Lower lobe of right lung (tissue), 2 donors: ENCODE results near the gene PSMG2. TPM values are rescaled to one million over a fixed set of nuclear protein-coding genes. Genes with fewer than 3 reads are reported as not detected.

Source experiments
- ATAC-seq, 2 donors: fragments of 200-7000 bp; cut with Tn5 transposase; one replicate each; pipeline ENCODE4 v1.9.1; 2020 to 2022; ENCODE audit warnings: mild to moderate bottlenecking in 2 of 2, moderate library complexity in 2 of 2
- DNase-seq: peaks from one replicate; pipeline ENCODE4 v3.0.0-alpha.2; 2020
- H3K27ac ChIP-seq: fragments of 200-600 bp; one replicate; pipeline ENCODE4 v1.8.0; 2022
- H3K27me3 ChIP-seq: fragments of 200-600 bp; one replicate; pipeline ENCODE4 v1.8.0; 2022; ENCODE audit warnings: low read depth
- H3K36me3 ChIP-seq: fragments of 200-600 bp; one replicate; pipeline ENCODE4 v1.8.0; 2022; ENCODE audit warnings: mild to moderate bottlenecking
- H3K4me1 ChIP-seq: fragments of 200-600 bp; one replicate; pipeline ENCODE4 v1.8.0; 2022
- H3K4me3 ChIP-seq: fragments of 200-600 bp; one replicate; pipeline ENCODE4 v1.8.0; 2022; ENCODE audit warnings: mild to moderate bottlenecking
- H3K9me3 ChIP-seq: fragments of 200-600 bp; one replicate; pipeline ENCODE4 v1.8.0; 2022
- intact Hi-C: fragments of 100-400 bp; cut with DNase I; formaldehyde crosslinking; loops from one replicate; pipeline ENCODE4 v1.11.0; 2022
- total RNA-seq: library from RNA; stranded (reverse); fragmentation: NEBNext Ultra II Directional; extraction: Animal tissue kit (Norgen Biotek cat#: 25700); gene quantifications from one replicate; pipeline ENCODE4 v1.2.1, GENCODE V29; 2021
- TF ChIP-seq, protein P1 (sequence below): fragments of 200-600 bp; IDR thresholded peaks from one replicate; pipeline ENCODE4 v1.8.0; 2022; ENCODE audit warnings: antibody characterized with exemption, mild to moderate bottlenecking
- donor health status: DM: no; HTN: yes; CAD: no; lungs with severe emphysema.

The PSMG2 gene
- total RNA-seq, 1 donor from 2014 or later, result 75.0 TPM

DNA sequence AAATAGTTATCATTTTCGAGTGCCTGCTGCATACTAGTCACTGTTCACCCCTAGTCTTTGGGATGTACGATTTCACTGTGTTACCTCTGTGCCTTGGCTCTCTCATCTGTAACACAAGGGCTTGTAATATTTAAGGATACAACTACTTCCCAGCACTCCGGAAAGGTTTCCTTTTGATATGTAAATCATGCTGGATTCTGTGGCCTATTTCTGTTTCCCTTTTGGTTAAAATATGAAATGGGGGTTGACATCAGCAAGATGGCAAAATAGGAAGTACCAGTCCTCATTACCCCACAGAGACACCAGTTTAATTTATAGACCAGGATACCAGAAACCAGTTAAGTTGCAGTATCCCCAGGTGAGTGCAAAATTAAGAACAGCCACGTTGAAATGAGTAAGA, 23.5 kb downstream of the PSMG2 start:
- Histone ChIP-seq H3K36me3 (peaks cover 56% of the 10 kb centered on the region), H3K27me3 (no peaks in the 10 kb centered on the region), H3K4me3 (no peak overlapping the region), H3K27ac (no peak overlapping the region), H3K9me3 (no peaks in the 10 kb centered on the region), H3K4me1 (no peaks in the 10 kb centered on the region)
- TF ChIP-seq, protein P1, sequence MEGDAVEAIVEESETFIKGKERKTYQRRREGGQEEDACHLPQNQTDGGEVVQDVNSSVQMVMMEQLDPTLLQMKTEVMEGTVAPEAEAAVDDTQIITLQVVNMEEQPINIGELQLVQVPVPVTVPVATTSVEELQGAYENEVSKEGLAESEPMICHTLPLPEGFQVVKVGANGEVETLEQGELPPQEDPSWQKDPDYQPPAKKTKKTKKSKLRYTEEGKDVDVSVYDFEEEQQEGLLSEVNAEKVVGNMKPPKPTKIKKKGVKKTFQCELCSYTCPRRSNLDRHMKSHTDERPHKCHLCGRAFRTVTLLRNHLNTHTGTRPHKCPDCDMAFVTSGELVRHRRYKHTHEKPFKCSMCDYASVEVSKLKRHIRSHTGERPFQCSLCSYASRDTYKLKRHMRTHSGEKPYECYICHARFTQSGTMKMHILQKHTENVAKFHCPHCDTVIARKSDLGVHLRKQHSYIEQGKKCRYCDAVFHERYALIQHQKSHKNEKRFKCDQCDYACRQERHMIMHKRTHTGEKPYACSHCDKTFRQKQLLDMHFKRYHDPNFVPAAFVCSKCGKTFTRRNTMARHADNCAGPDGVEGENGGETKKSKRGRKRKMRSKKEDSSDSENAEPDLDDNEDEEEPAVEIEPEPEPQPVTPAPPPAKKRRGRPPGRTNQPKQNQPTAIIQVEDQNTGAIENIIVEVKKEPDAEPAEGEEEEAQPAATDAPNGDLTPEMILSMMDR, result no peak
- DNase-seq, result no peak
- ATAC-seq, result no peak
- intact Hi-C loops, result no loop called here

GRCh38 chr18:12726774-12727550, 24.1 kb downstream of the PSMG2 start:
- no peak overlapping the region for H3K27ac ChIP-seq
- peak; percentile 75 to 84 for ATAC-seq
- H3K36me3 ChIP-seq, result peaks cover 50% of the 10 kb centered on the region
- H3K9me3 ChIP-seq, result no peaks in the 10 kb centered on the region
- intact Hi-C loops, result no loop called here
- no peak overlapping the region for H3K4me3 ChIP-seq
- TF ChIP-seq, protein P1, result peak; percentile 92
- H3K4me1 ChIP-seq, result no peaks in the 10 kb centered on the region
- H3K27me3 ChIP-seq, result no peaks in the 10 kb centered on the region
- no peak for DNase-seq

DNA sequence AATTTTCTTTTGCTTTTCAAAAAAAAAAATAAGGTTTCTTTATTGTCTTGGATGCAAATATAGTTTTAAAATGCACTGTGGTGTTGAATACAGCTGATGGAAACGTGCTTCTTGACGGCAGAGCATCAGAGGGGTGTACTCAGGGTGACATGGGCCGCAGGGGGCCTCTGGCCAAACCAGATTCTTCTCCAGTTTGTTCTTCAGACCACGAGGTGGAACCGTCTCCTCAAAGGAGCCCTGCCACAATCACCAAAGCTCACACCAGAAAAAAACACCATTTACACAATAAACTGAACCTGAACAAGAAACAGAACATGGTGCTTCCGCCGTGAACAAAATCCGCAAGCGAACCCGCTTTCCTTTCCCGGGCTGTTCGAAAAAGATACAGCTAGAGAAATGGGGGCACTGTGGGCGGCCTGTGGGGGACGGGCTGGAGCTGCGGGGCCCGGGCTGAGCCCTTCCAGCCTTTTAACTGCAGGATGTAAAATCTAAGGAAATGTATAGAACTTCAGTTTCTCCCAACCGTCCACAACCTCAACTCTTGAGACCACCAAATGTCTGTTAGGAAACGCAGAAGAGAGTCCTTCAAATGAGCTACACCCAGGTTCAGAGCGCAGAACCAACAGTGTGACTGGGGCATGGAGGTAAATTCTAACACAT, 34.5 kb downstream of the PSMG2 start:
- H3K36me3 ChIP-seq, result no peaks in the 10 kb centered on the region
- intact Hi-C loops, result loop anchor here (10.0 kb wide), 1 partner anchor 197 kb away; no protein-coding TSS in a partner anchor
- no peak overlapping the region for H3K27ac ChIP-seq
- no peaks in the 10 kb centered on the region for H3K9me3 ChIP-seq
- H3K4me1 ChIP-seq, result no peaks in the 10 kb centered on the region
- no peak overlapping the region for H3K4me3 ChIP-seq
- TF ChIP-seq, protein P1, result no peak
- no peak for ATAC-seq
- no peak for DNase-seq
- H3K27me3 ChIP-seq, result no peaks in the 10 kb centered on the region

DNA sequence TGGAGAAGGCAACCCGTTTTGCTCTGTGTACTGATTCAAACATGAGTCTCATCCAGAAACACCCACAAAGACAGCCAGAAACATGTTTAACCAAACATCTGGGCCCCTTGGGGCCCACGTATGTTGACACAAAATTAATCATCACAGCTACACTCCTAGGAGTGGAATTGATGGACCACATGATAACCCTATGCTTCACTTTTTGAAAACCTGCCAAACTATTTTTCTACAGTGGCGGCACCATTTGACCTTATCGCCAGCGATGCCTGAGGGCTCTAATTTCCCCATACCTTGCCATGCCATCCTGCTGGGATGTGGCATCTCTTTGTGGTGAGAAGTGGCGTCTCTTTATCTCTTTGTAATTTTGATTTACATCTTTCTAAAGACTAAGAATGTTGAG, 38.5 kb downstream of the PSMG2 start:
- DNase-seq, result no peak
- TF ChIP-seq, protein P1, result no peak
- Histone ChIP-seq H3K27ac (no peak overlapping the region), H3K36me3 (no peaks in the 10 kb centered on the region), H3K4me1 (no peaks in the 10 kb centered on the region), H3K9me3 (no peaks in the 10 kb centered on the region), H3K4me3 (no peak overlapping the region), H3K27me3 (no peaks in the 10 kb centered on the region)
- intact Hi-C loops, result no loop called here
- no peak for ATAC-seq

DNA sequence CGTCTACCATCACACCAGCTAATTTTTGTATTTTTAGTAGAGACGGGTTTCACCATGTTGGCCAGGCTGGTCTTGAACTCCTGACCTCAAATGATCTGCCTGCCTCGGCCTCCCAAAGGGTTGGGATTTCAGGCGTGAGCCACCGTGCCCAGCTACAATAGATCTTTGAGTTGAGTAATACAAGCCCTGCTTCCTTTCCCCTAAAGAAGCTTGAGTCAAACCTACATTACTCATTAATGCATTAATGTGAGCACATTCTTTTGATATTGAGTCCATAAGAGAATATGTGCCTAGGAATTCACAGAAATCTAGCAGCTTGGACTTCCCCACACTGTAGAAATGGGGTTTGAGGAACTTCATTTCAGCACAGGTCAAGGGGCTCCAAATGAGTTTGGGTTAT, 39.6 kb downstream of the PSMG2 start:
- H3K4me1 ChIP-seq, result no peaks in the 10 kb centered on the region
- intact Hi-C loops, result no loop called here
- H3K27ac ChIP-seq, result no peak overlapping the region
- DNase-seq (no peak), ATAC-seq (no peak)
- no peaks in the 10 kb centered on the region for H3K9me3 ChIP-seq
- TF ChIP-seq, protein P1, result no peak
- H3K4me3 ChIP-seq, result no peak overlapping the region
- no peaks in the 10 kb centered on the region for H3K36me3 ChIP-seq
- H3K27me3 ChIP-seq, result no peaks in the 10 kb centered on the region
